Measurements from ENCODE around the gene TMTC2. TPM values are rescaled to one million over a fixed set of nuclear protein-coding genes. Genes with fewer than 3 reads are reported as not detected.

Gene TMTC2
- total and polyA plus RNA-seq, 12 donors = 1.6 to 4.4 (median 2.7) TPM

- no peak for DNase-seq
- no peaks in the 10 kb centered on the region for H3K27me3 ChIP-seq
- H3K27ac ChIP-seq = no peak overlapping the region
- H3K9me3 ChIP-seq (replicated peaks in 1 of 3) = no peaks in the 10 kb centered on the region
- intact Hi-C loops (cut with DNase I) = no loop called here
- TF ChIP-seq CTCF (IDR thresholded peaks at IDR 0.05) (no peak), POLR2A (IDR thresholded peaks at IDR 0.05) (no peak)
- no peaks in the 10 kb centered on the region for H3K4me1 ChIP-seq (replicated peaks in 1 of 2)
- H3K4me3 ChIP-seq = no peak overlapping the region
- 82 to 89% (median 86%) methylated on average over 2 of the region's 2 CpGs for WGBS, 4 donors
- no peaks in the 10 kb centered on the region for H3K36me3 ChIP-seq (replicated peaks in 1 of 2)
Measured at GRCh38 chr12:83172441-83172840, 485.7 kb downstream of the TMTC2 start.

GRCh38 chr12:83172866-83173649 lies 486.4 kb downstream of the TMTC2 start:
- no peak for DNase-seq
- Histone ChIP-seq H3K27me3 (no peaks in the 10 kb centered on the region), H3K36me3 (replicated peaks in 1 of 2) (no peaks in the 10 kb centered on the region), H3K4me1 (replicated peaks in 1 of 2) (no peaks in the 10 kb centered on the region), H3K9me3 (replicated peaks in 1 of 3) (no peaks in the 10 kb centered on the region), H3K4me3 (no peak overlapping the region), H3K27ac (no peak overlapping the region)
- 61 to 79% (median 68%) methylated on average over 7 of the region's 7 CpGs for WGBS, 4 donors
- no peak for TF ChIP-seq CTCF (IDR thresholded peaks at IDR 0.05)
- TF ChIP-seq POLR2A (IDR thresholded peaks at IDR 0.05) = no peak
- intact Hi-C loops (cut with DNase I) = no loop called here

- Histone ChIP-seq H3K27me3 (no peaks in the 10 kb centered on the region), H3K4me1 (replicated peaks in 1 of 2) (no peaks in the 10 kb centered on the region), H3K4me3 (no peak overlapping the region), H3K36me3 (replicated peaks in 1 of 2) (no peaks in the 10 kb centered on the region), H3K27ac (no peak overlapping the region), H3K9me3 (replicated peaks in 1 of 3) (no peaks in the 10 kb centered on the region)
- DNase-seq = no peak
- TF ChIP-seq CTCF (IDR thresholded peaks at IDR 0.05) (no peak), POLR2A (IDR thresholded peaks at IDR 0.05) (no peak)
- intact Hi-C loops (cut with DNase I) = no loop called here
Measured at GRCh38 chr12:83179999-83180398, 493.3 kb downstream of the TMTC2 start.

- H3K27me3 ChIP-seq = no peaks in the 10 kb centered on the region
- intact Hi-C loops (cut with DNase I) = no loop called here
- WGBS, 4 donors = 69 to 95% (median 89%) methylated on average over 1 of the region's 1 CpG
- TF ChIP-seq CTCF (IDR thresholded peaks at IDR 0.05) (no peak), POLR2A (IDR thresholded peaks at IDR 0.05) (no peak)
- no peaks in the 10 kb centered on the region for H3K9me3 ChIP-seq (replicated peaks in 1 of 3)
- no peak for DNase-seq
- H3K27ac ChIP-seq = no peak overlapping the region
- no peaks in the 10 kb centered on the region for H3K36me3 ChIP-seq (replicated peaks in 1 of 2)
- H3K4me3 ChIP-seq = no peak overlapping the region
- H3K4me1 ChIP-seq (replicated peaks in 1 of 2) = no peaks in the 10 kb centered on the region
Measured at GRCh38 chr12:83181074-83181473, 494.4 kb downstream of the TMTC2 start.

All from adrenal gland (tissue), 12 donors.